Parathyroid adenoma (tissue), 2 donors: ENCODE measurements around the gene NMUR1.

ENCODE experiments used
- H2AFZ ChIP-seq: fragments of 300-600 bp; sonication (generic); one replicate; pipeline ENCODE4 v1.7.0; 2017; ENCODE audit warnings: antibody characterized with exemption, mild to moderate bottlenecking
- H3K27ac ChIP-seq: fragments of 300-600 bp; sonication (generic); one replicate; pipeline ENCODE4 v1.7.0; 2017
- H3K27me3 ChIP-seq: fragments of 300-600 bp; sonication (generic); one replicate; pipeline ENCODE4 v1.7.0; 2017; ENCODE audit warnings: low read length; ENCODE audit not compliant: control insufficient read depth, insufficient read depth
- H3K36me3 ChIP-seq: fragments of 300-600 bp; sonication (generic); one replicate; pipeline ENCODE4 v1.7.0; 2017; ENCODE audit warnings: low read length; ENCODE audit not compliant: control insufficient read depth, insufficient read depth
- H3K4me1 ChIP-seq: fragments of 300-600 bp; sonication (generic); one replicate; pipeline ENCODE4 v1.7.0; 2017; ENCODE audit warnings: control low read depth
- H3K4me2 ChIP-seq: fragments of 300-600 bp; sonication (generic); one replicate; pipeline ENCODE4 v1.7.0; 2017; ENCODE audit warnings: low read length
- H3K4me3 ChIP-seq: fragments of 300-600 bp; sonication (generic); one replicate; pipeline ENCODE4 v1.7.0; 2017; ENCODE audit warnings: low read depth, low read length
- H3K79me2 ChIP-seq: fragments of 300-600 bp; sonication (generic); one replicate; pipeline ENCODE4 v1.7.0; 2017; ENCODE audit warnings: control low read depth
- H3K9ac ChIP-seq: fragments of 300-600 bp; sonication (generic); one replicate; pipeline ENCODE4 v1.7.0; 2017; ENCODE audit warnings: mild to moderate bottlenecking
- H3K9me3 ChIP-seq: fragments of 300-600 bp; sonication (generic); one replicate; pipeline ENCODE4 v1.7.0; 2017; ENCODE audit warnings: low read length; ENCODE audit not compliant: control insufficient read depth
- CTCF ChIP-seq: fragments of 300-600 bp; sonication (generic); IDR thresholded peaks from one replicate; pipeline ENCODE4 v1.7.0; 2017; ENCODE audit warnings: antibody characterized with exemption, mild to moderate bottlenecking
- donor health status: primary hyperparathyroidism.

Gene NMUR1

GRCh38 chr2:231546014-231546715 is 15.9 kb upstream of the NMUR1 start:
- Histone ChIP-seq H3K4me1 (peaks cover 3% of the 10 kb centered on the region), H3K79me2 (no peaks in the 10 kb centered on the region), H3K27ac (no peak overlapping the region), H3K36me3 (no peaks in the 10 kb centered on the region), H3K27me3 (no peaks in the 10 kb centered on the region), H3K9me3 (no peaks in the 10 kb centered on the region), H3K4me3 (no peak overlapping the region), H3K9ac (no peak overlapping the region), H2AFZ (no peak overlapping the region), H3K4me2 (no peak overlapping the region)
- TF ChIP-seq CTCF: no peak

- Histone ChIP-seq H3K27ac (no peak overlapping the region), H3K9me3 (no peaks in the 10 kb centered on the region), H3K4me2 (no peak overlapping the region), H3K79me2 (no peaks in the 10 kb centered on the region), H3K27me3 (no peaks in the 10 kb centered on the region), H3K36me3 (no peaks in the 10 kb centered on the region), H3K9ac (no peak overlapping the region), H3K4me3 (no peak overlapping the region), H2AFZ (no peak overlapping the region), H3K4me1 (peaks cover 3% of the 10 kb centered on the region)
- TF ChIP-seq CTCF: no peak
Observed at GRCh38 chr2:231545105-231545902, 15.1 kb upstream of the NMUR1 start.

- Histone ChIP-seq H3K9me3 (no peaks in the 10 kb centered on the region), H3K27ac (no peak overlapping the region), H3K9ac (no peak overlapping the region), H3K27me3 (no peaks in the 10 kb centered on the region), H3K4me1 (peaks cover 3% of the 10 kb centered on the region), H3K4me2 (no peak overlapping the region), H2AFZ (no peak overlapping the region), H3K4me3 (no peak overlapping the region), H3K79me2 (no peaks in the 10 kb centered on the region), H3K36me3 (no peaks in the 10 kb centered on the region)
- no peak for TF ChIP-seq CTCF
Observed at GRCh38 chr2:231542136-231542535, 11.9 kb upstream of the NMUR1 start.

- H3K79me2 ChIP-seq: no peaks in the 10 kb centered on the region
- peaks cover 3% of the 10 kb centered on the region for H3K4me1 ChIP-seq
- H3K9me3 ChIP-seq: no peaks in the 10 kb centered on the region
- no peaks in the 10 kb centered on the region for H3K36me3 ChIP-seq
- no peaks in the 10 kb centered on the region for H3K27me3 ChIP-seq
- no peak overlapping the region for H3K4me2 ChIP-seq
- H3K27ac ChIP-seq: no peak overlapping the region
- H3K9ac ChIP-seq: no peak overlapping the region
- H3K4me3 ChIP-seq: no peak overlapping the region
- TF ChIP-seq CTCF: no peak
- no peak overlapping the region for H2AFZ ChIP-seq
Observed at GRCh38 chr2:231541645-231542044, 11.4 kb upstream of the NMUR1 start.
